Measurements from ENCODE around the gene GIPC2. TPM values are rescaled to one million over a fixed set of nuclear protein-coding genes. Genes with fewer than 3 reads are reported as not detected.

Gene GIPC2
- total RNA-seq, 1 donor from 2014 or later, result 1.6 TPM

DNA sequence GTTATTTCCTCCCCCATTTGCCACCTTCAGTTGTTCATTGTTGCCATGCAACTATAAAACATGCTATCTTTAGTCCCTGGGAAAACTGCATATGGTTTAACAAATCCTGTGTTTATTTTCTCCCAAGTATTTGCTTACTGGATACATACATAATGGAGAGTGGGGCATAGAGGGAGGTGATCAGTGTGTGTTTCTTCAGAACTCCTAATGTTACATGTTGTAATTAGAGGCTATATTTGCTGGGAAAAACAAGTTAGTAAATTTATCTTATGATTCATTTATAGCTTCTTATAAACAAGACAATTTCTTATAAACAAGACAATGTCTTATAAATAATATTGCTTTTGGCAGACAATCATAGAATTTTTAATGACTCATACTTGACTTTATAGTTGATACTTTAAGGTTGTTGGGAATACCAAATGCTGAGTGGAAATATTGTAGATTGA lies 7.3 kb upstream of the GIPC2 start:
- no peaks in the 10 kb centered on the region for H3K36me3 ChIP-seq (ENCODE audit: control insufficient read depth, insufficient read depth, low read length)
- TF ChIP-seq, protein P1, sequence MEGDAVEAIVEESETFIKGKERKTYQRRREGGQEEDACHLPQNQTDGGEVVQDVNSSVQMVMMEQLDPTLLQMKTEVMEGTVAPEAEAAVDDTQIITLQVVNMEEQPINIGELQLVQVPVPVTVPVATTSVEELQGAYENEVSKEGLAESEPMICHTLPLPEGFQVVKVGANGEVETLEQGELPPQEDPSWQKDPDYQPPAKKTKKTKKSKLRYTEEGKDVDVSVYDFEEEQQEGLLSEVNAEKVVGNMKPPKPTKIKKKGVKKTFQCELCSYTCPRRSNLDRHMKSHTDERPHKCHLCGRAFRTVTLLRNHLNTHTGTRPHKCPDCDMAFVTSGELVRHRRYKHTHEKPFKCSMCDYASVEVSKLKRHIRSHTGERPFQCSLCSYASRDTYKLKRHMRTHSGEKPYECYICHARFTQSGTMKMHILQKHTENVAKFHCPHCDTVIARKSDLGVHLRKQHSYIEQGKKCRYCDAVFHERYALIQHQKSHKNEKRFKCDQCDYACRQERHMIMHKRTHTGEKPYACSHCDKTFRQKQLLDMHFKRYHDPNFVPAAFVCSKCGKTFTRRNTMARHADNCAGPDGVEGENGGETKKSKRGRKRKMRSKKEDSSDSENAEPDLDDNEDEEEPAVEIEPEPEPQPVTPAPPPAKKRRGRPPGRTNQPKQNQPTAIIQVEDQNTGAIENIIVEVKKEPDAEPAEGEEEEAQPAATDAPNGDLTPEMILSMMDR (IDR thresholded peaks at IDR 0.05; ENCODE audit: insufficient read depth, low read length, poor library complexity, severe bottlenecking), result no peak
- peaks cover under 1% of the 10 kb centered on the region for H3K27me3 ChIP-seq (ENCODE audit: control insufficient read depth, insufficient read depth, low read length)
- no peak for DNase-seq (ENCODE audit: low read depth)
- H3K4me3 ChIP-seq (ENCODE audit: low read depth, low read length), result no peak overlapping the region

- no peaks in the 10 kb centered on the region for H3K36me3 ChIP-seq (ENCODE audit: control insufficient read depth, insufficient read depth, low read length)
- H3K27me3 ChIP-seq (ENCODE audit: control insufficient read depth, insufficient read depth, low read length), result peaks cover 9% of the 10 kb centered on the region
- DNase-seq (ENCODE audit: low read depth), result no peak
- TF ChIP-seq, protein P1 (IDR thresholded peaks at IDR 0.05; ENCODE audit: insufficient read depth, low read length, poor library complexity, severe bottlenecking), result no peak
- no peak overlapping the region for H3K4me3 ChIP-seq (ENCODE audit: low read depth, low read length)
These were observed 5.2 kb upstream of the GIPC2 start for GRCh38 chr1:78040484-78041089.

GRCh38 chr1:78043436-78043835 lies 2.3 kb upstream of the GIPC2 start:
- H3K4me3 ChIP-seq (ENCODE audit: low read depth, low read length), result no peak overlapping the region
- H3K27me3 ChIP-seq (ENCODE audit: control insufficient read depth, insufficient read depth, low read length), result peaks cover 19% of the 10 kb centered on the region
- DNase-seq (ENCODE audit: low read depth), result no peak
- H3K36me3 ChIP-seq (ENCODE audit: control insufficient read depth, insufficient read depth, low read length), result no peaks in the 10 kb centered on the region
- TF ChIP-seq, protein P1 (IDR thresholded peaks at IDR 0.05; ENCODE audit: insufficient read depth, low read length, poor library complexity, severe bottlenecking), result no peak

GRCh38 chr1:78044796-78045562 lies 787 bp upstream of the GIPC2 start:
- DNase-seq (ENCODE audit: low read depth), result no peak
- H3K27me3 ChIP-seq (ENCODE audit: control insufficient read depth, insufficient read depth, low read length), result peaks cover 19% of the 10 kb centered on the region
- TF ChIP-seq, protein P1 (IDR thresholded peaks at IDR 0.05; ENCODE audit: insufficient read depth, low read length, poor library complexity, severe bottlenecking), result no peak
- no peak overlapping the region for H3K4me3 ChIP-seq (ENCODE audit: low read depth, low read length)
- no peaks in the 10 kb centered on the region for H3K36me3 ChIP-seq (ENCODE audit: control insufficient read depth, insufficient read depth, low read length)

- Histone ChIP-seq H3K4me3 (ENCODE audit: low read depth, low read length) (peak overlapping the region; percentile 55), H3K36me3 (ENCODE audit: control insufficient read depth, insufficient read depth, low read length) (no peaks in the 10 kb centered on the region), H3K27me3 (ENCODE audit: control insufficient read depth, insufficient read depth, low read length) (peaks cover 19% of the 10 kb centered on the region)
- DNase-seq (ENCODE audit: low read depth), result no peak
- TF ChIP-seq, protein P1 (IDR thresholded peaks at IDR 0.05; ENCODE audit: insufficient read depth, low read length, poor library complexity, severe bottlenecking), result no peak
These were observed 222 bp upstream of the GIPC2 start for GRCh38 chr1:78045563-78045925.
